K562 (cell line): ENCODE measurements around the gene ZNF768. TPM values are rescaled to one million over a fixed set of nuclear protein-coding genes. Genes with fewer than 3 reads are reported as not detected.
"Not testable (repeated sequence)": the region's sequence is repeated elsewhere in the genome, so short reads cannot be mapped to it uniquely, and the experiment has no call there.

Experiments used
- ARID1B ChIP-seq: fragments of 450-650 bp; IDR thresholded peaks from 2 replicates; pipeline ENCODE4 v1.6.1; 2016; ENCODE audit warnings: antibody characterized with exemption, mild to moderate bottlenecking, inconsistent platforms
- BCOR ChIP-seq: fragments of 450-650 bp; IDR thresholded peaks from 2 replicates; pipeline ENCODE4 v1.6.1; 2016
- BHLHE40 ChIP-seq: IDR thresholded peaks from 2 replicates; pipeline ENCODE4 v1.6.1; 2011; ENCODE audit warnings: low read length, improper control_type of control experiment
- CBFA2T2 ChIP-seq: fragments of 450-650 bp; conservative IDR thresholded peaks from 2 replicates; pipeline ENCODE4 v1.6.1; 2017; ENCODE audit warnings: mild to moderate bottlenecking
- CBFA2T3 ChIP-seq: fragments of 450-650 bp; IDR thresholded peaks from 2 replicates; pipeline ENCODE4 v1.6.1; 2017
- DPF2 ChIP-seq: fragments of 450-650 bp; IDR thresholded peaks from 2 replicates; pipeline ENCODE4 v1.6.1; 2016
- EP300 ChIP-seq: IDR thresholded peaks from 2 replicates; pipeline ENCODE4 v1.6.1; 2012; ENCODE audit warnings: low read length, improper control_type of control experiment
- FOXA3 ChIP-seq, 2 experiments: fragments of 450-650 bp in 1 of 2; sonication (generic) in 1 of 2; formaldehyde crosslinking; IDR thresholded peaks in 1 of 2; conservative IDR thresholded peaks in 1 of 2; 2 replicates each; pipeline versions ENCODE4 v1.4.0 to v1.8.0; 2020 to 2022; ENCODE audit warnings: mild to moderate bottlenecking in 2 of 2, missing genetic modification reagents in 1 of 2
- HDAC1 ChIP-seq, 2 experiments: fragments of 450-650 bp; IDR thresholded peaks; 2 replicates each; pipeline ENCODE4 v1.6.1; 2016 to 2017; ENCODE audit warnings: inconsistent platforms in 1 of 2, mild to moderate bottlenecking in 1 of 2, moderate library complexity in 1 of 2
- HDAC2 ChIP-seq: fragments of 450-650 bp; IDR thresholded peaks from 2 replicates; pipeline ENCODE4 v1.6.1; 2016; ENCODE audit warnings: mild to moderate bottlenecking
- HDAC3 ChIP-seq: fragments of 450-650 bp; IDR thresholded peaks from 2 replicates; pipeline ENCODE4 v1.6.1; 2018; ENCODE audit warnings: borderline replicate concordance, mild to moderate bottlenecking, moderate library complexity; ENCODE audit not compliant: partially characterized antibody
- JUND ChIP-seq, 2 experiments: IDR thresholded peaks; 2 replicates in 1 of 2; 3 replicates in 1 of 2; pipeline ENCODE4 v1.6.1; 2011; ENCODE audit warnings: borderline replicate concordance in 2 of 2, low read depth in 2 of 2, low read length in 2 of 2, improper control_type of control experiment in 1 of 2, missing biosample characterization in 1 of 2, missing genetic modification characterization in 1 of 2, missing genetic modification reagents in 1 of 2
- MNT ChIP-seq, 2 experiments: fragments of 450-650 bp; conservative IDR thresholded peaks; 2 replicates each; pipeline ENCODE4 v1.6.1; 2017; ENCODE audit warnings: mild to moderate bottlenecking in 2 of 2, moderate library complexity in 2 of 2
- MTA2 ChIP-seq: fragments of 450-650 bp; IDR thresholded peaks from 2 replicates; pipeline ENCODE4 v1.6.1; 2016; ENCODE audit warnings: low read depth
- PBX2 ChIP-seq, 2 experiments: IDR thresholded peaks in 1 of 2; conservative IDR thresholded peaks in 1 of 2; 2 replicates each; pipeline ENCODE4 v1.6.1; 2016; ENCODE audit warnings: low read depth in 2 of 2, mild to moderate bottlenecking in 1 of 2, missing compliant biosample characterization in 1 of 2, missing genetic modification characterization in 1 of 2, moderate library complexity in 1 of 2
- PML ChIP-seq: IDR thresholded peaks from 2 replicates; pipeline ENCODE4 v1.6.1; 2012; ENCODE audit warnings: low read length, inconsistent platforms
- RCOR1 ChIP-seq, 2 experiments: IDR thresholded peaks; 2 replicates each; pipeline ENCODE4 v1.6.1; 2012; ENCODE audit warnings: low read depth in 2 of 2, low read length in 2 of 2, borderline replicate concordance in 1 of 2, improper control_type of control experiment in 1 of 2
- SOX6 ChIP-seq: fragments of 450-650 bp; IDR thresholded peaks from 2 replicates; pipeline ENCODE4 v1.6.1; 2014; ENCODE audit warnings: mild to moderate bottlenecking
- TAL1 ChIP-seq: fragments of 450-650 bp; IDR thresholded peaks from 2 replicates; pipeline ENCODE4 v1.6.1; 2016; ENCODE audit warnings: mild to moderate bottlenecking
- TCF3 ChIP-seq: sonication (generic); formaldehyde crosslinking; IDR thresholded peaks from 2 replicates; pipeline ENCODE4 v1.4.0; 2020; ENCODE audit warnings: mild to moderate bottlenecking, missing genetic modification reagents
- TRIM24 ChIP-seq, 2 experiments: fragments of 450-650 bp; IDR thresholded peaks; 2 replicates each; pipeline ENCODE4 v1.6.1; 2016
- ZNF121 ChIP-seq: sonication (generic); formaldehyde crosslinking; conservative IDR thresholded peaks from 2 replicates; pipeline ENCODE4 v1.8.0; 2022; ENCODE audit warnings: missing genetic modification reagents
- polyA plus RNA-seq, 8 experiments: library from polyadenylated mRNA; depleted of rRNA in 4 of 8; stranded (reverse) in 5 of 8; unstranded in 3 of 8; fragments of >200 nt; fragmentation: Nextera tagmentation in 2 of 8; fragmentation: Illumina TruSeq in 1 of 8; extraction: Ambion mirVana in 2 of 8; extraction: Trizol in 1 of 8; gene quantifications; 2 replicates each; pipeline versions ENCODE4 v1.2.1 to v1.2.3, GENCODE V29; 2011 to 2014; ENCODE audit warnings: inconsistent platforms in 1 of 8, missing spikeins in 1 of 8
- total RNA-seq, 7 experiments: library from RNA; depleted of rRNA in 6 of 7; stranded (reverse); fragments of >200 nt in 6 of 7; fragmentation: Illumina TruSeq in 2 of 7; extraction: Trizol in 2 of 7; gene quantifications; 2 replicates each; pipeline versions ENCODE4 v1.2.1 to v1.2.3, GENCODE V29; 2011 to 2021; ENCODE audit warnings: low replicate concordance in 1 of 7

The ZNF768 gene
- total and polyA plus RNA-seq, 9 of the 15 experiments (the other 6 are each of a cell fraction or from before 2014, with no cell fraction given), result 0.13 to 50.7 (median 26.9) TPM

- TF ChIP-seq PBX2 (CRISPR knock-in tag; IDR thresholded peaks at IDR 0.05; ENCODE audit: low read depth); JUND (IDR thresholded peaks at IDR 0.05; ENCODE audit: borderline replicate concordance, low read depth, low read length): not testable (repeated sequence)
- peak; percentile 42; the same call in 1 of the 2 replicates for TF ChIP-seq PBX2 (tag; conservative IDR thresholded peaks at IDR 0.05; ENCODE audit: low read depth)
- TF ChIP-seq CBFA2T2, result peak; percentile 86
- TF ChIP-seq EP300, result peak; percentile 71
- TF ChIP-seq HDAC2, result peak; percentile 72; the same call in 1 of the 2 replicates
- TF ChIP-seq HDAC1 (IDR thresholded peaks at IDR 0.05), result peak in 1 of 2 experiments; percentile 92; a peak in 2 of 4 replicates
- peak; percentile 59; the same call in 1 of the 2 replicates for TF ChIP-seq BHLHE40
- TF ChIP-seq CBFA2T3, result peak; percentile 93
- peak; percentile 65 for TF ChIP-seq MTA2
- peak; percentile 58 for TF ChIP-seq BCOR
- TF ChIP-seq RCOR1 (IDR thresholded peaks at IDR 0.05; ENCODE audit: borderline replicate concordance in 1 of 2, low read depth in 2 of 2, low read length in 2 of 2), result peak; percentile 75 to 88
- TF ChIP-seq SOX6, result peak; percentile 92
- peak; percentile 63 for TF ChIP-seq ZNF121 (CRISPR knock-in tag)
- TF ChIP-seq JUND (tag; IDR thresholded peaks at IDR 0.05; ENCODE audit: borderline replicate concordance, low read depth, low read length), result peak; percentile 19; the same call in 1 of the 3 replicates
- peak in 1 of 2 experiments; percentile 32; a peak in 1 of 4 replicates for TF ChIP-seq MNT (conservative IDR thresholded peaks at IDR 0.05)
- 0 out of 4 replicates have a peak, but pooled peaks of 1 of the 2 experiments have one; percentile 65 for TF ChIP-seq FOXA3 (CRISPR knock-in tag; conservative IDR thresholded peaks at IDR 0.05 in 1 of 2, IDR thresholded peaks at IDR 0.05 in 1 of 2)
- peak; percentile 48 for TF ChIP-seq HDAC3
- TF ChIP-seq TCF3, result peak; percentile 85
- TF ChIP-seq PML, result peak; percentile 58
- 0 out of 2 replicates have a peak, but pooled peaks have one; percentile 53 for TF ChIP-seq DPF2
- peak in 1 of 2 experiments; percentile 50; a peak in 2 of 4 replicates for TF ChIP-seq TRIM24 (IDR thresholded peaks at IDR 0.05)
- TF ChIP-seq TAL1, result peak; percentile 84
- peak; percentile 88 for TF ChIP-seq ARID1B
Measured at GRCh38 chr16:30540916-30541464, 14.6 kb upstream of the ZNF768 start (continued).
